Activated CD8-positive, alpha-beta memory T cell treated with anti-CD3 and anti-CD28 coated beads for 1 hour (primary cell): ENCODE data around the gene C13orf42.
"Not testable (repeated sequence)": the region's sequence is repeated elsewhere in the genome, so short reads cannot be mapped to it uniquely, and the experiment has no call there.

ENCODE experiments used
- DNase-seq, 2 donors: peaks; one replicate each; pipeline ENCODE4 v3.0.0-alpha.2; 2020; ENCODE audit warnings: low read depth in 1 of 2; ENCODE audit errors: extremely low read depth in 1 of 2

C13orf42 gene

DNA sequence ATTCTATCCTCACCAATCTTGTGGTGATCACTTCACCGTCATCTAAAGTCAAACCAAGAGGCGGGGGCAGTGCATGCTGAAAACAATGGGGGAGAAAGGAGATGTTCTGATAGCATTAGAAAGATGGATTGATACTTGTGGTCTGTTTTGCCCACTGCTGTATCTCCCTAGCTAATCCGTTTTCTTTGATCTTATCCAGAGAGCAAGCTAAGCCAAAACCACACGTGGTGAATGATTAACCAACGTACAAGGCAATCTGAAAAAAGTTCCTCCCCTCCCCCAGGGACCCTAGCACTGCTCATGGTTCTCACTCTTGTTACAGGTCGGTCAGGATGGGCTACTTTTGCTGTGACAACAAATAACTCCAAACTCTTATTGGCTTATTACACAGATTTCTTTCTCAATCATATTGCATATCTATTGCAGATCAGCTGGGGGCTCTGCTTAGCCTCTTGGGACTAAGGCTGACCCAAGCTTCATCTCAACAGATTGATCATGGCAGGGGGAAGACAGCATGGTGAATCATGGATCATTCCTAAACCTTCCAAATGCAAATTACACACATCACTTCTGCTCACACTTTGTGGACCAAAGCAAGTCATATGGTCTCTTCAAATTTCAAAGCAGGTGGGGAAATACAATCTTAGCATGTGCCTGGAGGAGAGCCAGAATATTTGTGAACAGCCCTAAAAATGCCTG lies 11.9 kb upstream of the C13orf42 start:
- no peak for DNase-seq

DNA sequence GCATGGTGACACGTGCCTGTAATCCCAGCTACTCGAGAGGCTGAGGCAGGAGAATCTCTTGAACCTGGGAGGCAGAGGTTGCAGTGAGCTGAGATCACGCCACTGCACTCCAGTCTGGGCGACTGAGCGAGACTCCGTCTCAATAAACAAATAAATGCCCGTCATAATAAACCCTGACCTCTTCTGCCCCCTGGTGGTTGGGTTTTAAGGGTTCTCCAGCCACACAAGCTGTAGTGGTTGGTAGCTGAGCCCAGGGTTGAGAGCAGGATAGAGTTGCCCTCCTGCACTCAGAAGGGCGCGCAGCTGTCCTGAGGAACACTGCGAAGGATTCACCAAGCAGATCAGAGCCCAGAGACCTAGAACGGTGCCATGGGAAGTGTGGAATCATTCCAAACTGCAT lies 9.8 kb upstream of the C13orf42 start:
- DNase-seq = not testable (repeated sequence)

- DNase-seq = no peak
Observed at GRCh38 chr13:51118809-51119431, 7.8 kb upstream of the C13orf42 start.

DNA sequence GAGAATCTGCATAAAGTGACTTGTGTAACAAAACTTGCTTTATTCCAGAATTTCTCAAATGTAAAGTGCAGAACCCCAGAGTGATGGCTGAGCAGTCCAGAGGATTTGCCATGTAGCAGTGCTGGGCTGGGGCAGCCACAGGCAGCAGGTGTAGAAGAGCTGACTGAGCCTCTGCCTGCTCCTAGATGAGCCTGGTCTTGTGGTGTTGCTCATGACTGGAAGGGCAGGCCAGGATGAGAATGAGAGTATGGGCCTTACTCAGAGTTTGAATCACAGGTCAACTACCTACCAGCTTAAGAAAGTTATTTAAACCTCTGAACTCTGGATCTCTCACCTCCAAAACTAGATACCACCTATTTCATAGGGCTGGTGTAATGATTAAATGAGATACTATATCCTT lies 2.9 kb upstream of the C13orf42 start:
- DNase-seq = no peak

GRCh38 chr13:51113186-51113881 lies 2.3 kb upstream of the C13orf42 start:
- no peak for DNase-seq

DNA sequence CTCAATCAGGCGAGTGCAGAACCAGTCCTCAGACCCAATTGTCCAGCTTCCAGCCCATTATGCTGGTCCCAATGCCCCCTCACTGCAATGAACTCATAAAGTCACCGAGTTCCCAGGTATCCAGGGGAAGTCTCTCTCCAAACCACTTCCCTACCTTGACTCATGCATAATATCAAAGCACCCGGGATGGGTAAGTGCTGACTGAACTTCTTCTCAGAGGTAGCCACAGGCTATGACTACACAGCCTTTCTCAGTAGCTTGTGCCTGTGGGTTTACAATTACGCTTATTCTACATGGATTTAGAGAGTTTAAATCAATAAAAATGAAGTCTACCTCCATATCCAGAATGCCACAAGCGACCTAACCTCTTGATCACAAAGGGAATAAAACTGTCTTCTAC lies 1.7 kb upstream of the C13orf42 start:
- DNase-seq = no peak

- DNase-seq = no peak
Observed at GRCh38 chr13:51111997-51112396, 923 bp upstream of the C13orf42 start.

GRCh38 chr13:51107996-51108395 lies 3.1 kb downstream of the C13orf42 start:
- no peak for DNase-seq

GRCh38 chr13:51105046-51105445 lies 6.0 kb downstream of the C13orf42 start:
- no peak for DNase-seq

DNA sequence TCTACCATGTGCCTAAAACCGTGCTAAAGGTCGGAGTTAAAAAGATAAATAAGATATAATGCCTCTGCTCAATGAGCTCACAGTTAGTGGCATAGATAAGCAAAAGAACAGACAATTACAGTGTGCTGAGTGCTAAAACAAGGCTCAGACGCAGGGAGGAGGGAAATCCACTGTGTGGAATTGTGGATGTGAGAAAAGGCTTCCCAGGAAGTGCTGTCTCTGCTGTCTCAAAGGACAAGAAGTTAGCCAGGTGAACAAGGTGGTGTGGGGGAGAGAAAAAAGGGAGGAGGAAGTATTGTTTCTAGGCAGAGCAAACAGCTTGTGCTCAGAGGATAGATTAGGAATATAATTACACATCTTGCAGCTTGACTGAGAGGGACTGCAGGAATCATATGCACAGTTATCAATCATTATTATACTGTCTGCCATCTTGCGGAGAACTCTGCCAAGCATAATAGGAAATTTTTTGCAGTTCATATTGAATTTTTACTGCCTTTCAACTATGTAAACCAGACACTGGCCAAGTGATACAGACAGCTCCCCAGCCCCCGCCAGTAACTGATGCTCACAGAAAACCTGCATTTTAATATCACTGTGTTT lies 9.3 kb downstream of the C13orf42 start:
- no peak for DNase-seq

DNA sequence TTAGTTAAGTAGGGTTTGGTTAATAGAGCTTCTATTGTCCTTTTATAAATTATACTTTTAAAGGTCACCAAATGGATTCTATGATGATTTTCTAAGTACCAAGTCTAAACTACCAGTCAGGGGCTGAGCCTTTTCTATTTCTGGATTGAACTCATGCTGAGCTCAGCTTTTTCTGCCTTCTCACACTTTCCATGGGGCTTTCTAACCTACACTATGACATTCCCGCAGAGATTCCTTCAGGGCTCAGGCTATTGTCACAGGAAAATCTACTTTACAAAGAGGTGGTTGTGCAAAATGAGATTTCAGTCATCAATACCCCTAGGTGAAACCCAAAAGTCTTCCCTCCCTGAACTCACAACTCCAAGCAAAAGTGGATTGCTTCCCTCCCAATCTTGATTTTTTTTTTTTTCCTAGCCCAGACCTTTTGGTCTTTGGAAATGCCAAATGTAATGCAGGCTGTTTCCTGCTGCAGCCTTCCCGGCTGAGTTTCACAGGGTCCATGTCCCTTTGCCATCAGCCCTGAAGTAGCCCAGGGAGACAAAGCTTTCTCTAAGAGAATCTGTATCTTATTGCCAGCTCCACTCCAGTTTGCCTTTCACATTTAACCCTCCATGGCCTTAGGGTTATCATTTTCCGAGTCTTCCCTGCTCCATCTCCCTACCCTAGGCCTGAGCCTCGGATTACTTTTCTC lies 13.6 kb downstream of the C13orf42 start:
- DNase-seq = no peak

DNA sequence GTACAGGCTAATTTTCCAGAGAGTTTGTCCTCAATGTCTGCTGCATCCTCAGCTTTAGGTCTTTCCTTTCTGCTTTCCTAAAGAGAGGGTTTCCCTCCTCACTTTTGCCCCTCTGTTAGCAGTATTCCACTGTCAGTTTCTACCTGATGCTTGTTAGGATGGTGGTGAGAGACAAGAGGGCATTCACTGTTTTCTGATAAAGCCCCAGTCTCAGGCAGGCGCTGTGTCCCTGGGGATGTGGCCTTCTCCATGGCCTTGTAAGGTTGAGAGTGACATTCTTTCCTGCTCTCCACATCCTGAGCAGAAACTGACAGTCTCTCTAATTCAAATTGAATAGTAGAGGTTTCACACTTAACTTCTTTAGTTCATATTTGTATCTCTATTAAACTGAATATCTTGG lies 14.9 kb downstream of the C13orf42 start:
- DNase-seq = no peak

- no peak for DNase-seq
Observed at GRCh38 chr13:51093574-51093973, 17.5 kb downstream of the C13orf42 start.

- no peak for DNase-seq
Observed at GRCh38 chr13:51091839-51092238, 19.2 kb downstream of the C13orf42 start.

GRCh38 chr13:51083706-51084105 lies 27.4 kb downstream of the C13orf42 start:
- no peak for DNase-seq

DNA sequence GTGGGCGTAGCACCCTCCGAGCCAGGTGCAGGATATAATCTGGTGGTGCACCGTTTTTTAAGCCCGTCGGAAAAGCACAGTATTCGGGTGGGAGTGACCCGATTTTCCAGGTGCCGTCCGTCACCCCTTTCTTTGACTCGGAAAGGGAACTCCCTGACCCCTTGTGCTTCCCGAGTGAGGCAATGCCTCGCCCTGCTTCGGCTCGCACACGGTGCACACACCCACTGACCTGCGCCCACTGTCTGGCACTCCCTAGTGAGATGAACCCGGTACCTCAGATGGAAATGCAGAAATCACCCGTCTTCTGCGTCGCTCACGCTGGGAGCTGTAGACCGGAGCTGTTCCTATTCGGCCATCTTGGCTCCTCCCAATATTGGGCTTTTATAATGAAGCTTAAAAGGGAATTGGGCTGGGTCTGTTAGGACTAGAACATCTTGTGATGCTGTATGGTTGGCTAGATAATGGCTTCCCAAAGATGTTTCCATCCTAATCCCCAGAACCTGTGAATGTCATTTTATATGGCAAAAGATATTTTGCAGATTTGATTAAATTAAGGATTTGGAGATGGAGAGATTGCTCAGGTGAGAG lies 30.5 kb downstream of the C13orf42 start:
- not testable (repeated sequence) for DNase-seq

DNA sequence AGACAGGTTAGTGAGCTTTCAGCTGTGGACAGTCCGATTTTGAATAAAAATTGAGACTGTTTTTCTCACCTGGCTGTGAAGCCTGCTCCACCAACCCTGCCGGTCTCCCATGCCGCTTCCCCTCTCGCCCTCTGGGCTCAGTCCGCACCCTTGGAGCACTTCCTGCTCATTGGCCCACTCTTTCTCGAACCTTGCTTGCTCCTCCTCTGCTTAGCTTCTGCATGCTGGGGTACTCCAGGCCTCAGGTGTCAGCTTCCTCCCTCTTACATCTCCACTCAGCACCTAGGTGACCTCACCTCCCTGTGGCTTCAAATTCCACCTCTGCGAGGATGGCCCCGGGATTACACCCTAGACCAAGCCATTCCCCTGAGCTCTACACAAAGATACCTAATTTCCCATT lies 39.6 kb downstream of the C13orf42 start:
- DNase-seq = no peak

DNA sequence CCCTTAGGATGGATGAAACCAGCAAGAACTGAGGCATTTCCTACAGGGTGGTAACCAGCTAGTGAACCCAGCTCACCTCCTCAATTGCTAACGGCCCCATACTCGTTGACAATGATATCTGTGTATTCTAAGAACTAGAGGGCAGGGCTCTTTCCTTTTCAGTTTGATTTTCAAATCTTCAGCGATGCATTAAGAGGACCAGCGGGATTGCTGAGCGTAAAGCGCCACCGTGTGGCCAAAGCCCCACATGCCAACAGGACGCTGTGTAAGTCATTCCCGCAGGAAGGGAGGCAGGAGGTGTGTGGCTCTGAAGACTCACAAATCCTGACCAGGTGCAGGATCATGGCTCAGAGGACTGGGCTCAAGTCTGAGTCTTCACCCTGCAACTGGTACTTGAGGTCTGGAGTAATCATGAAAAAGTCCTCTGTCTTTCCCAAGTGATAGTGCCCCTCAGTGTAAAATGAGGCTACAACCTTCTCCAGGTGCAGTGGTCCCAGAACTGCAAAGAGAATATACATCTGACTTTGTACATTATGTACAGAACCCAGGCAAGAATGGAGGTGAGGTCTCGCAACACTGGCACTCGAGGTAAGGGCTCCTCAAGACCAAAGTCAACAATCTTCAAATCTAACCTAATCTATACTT lies 40.9 kb downstream of the C13orf42 start:
- peak; percentile 36 to 69 for DNase-seq

- no peak for DNase-seq
Observed at GRCh38 chr13:51068501-51068900, 42.6 kb downstream of the C13orf42 start.

GRCh38 chr13:51067706-51068105 lies 43.4 kb downstream of the C13orf42 start:
- DNase-seq = no peak
